Thymus (tissue), 11 donors: ENCODE measurements around the gene ELMO1. TPM values are rescaled to one million over a fixed set of nuclear protein-coding genes. Genes with fewer than 3 reads are reported as not detected.

Experiments
- DNase-seq, 9 donors: peaks; one replicate each; pipeline ENCODE4 v3.0.0-alpha.2; 2013; ENCODE audit warnings: low spot score in 9 of 9, low read depth in 6 of 9, missing footprints in 1 of 9
- H3K27ac ChIP-seq, 2 donors: one replicate each; pipeline ENCODE4 v1.5.1; 2013; ENCODE audit warnings: control low read depth in 1 of 2, low read depth in 1 of 2, low read length in 1 of 2, mild to moderate bottlenecking in 1 of 2, moderate library complexity in 1 of 2
- H3K27me3 ChIP-seq, 2 donors: one replicate each; pipeline ENCODE4 v1.5.1; 2013; ENCODE audit warnings: low read length in 1 of 2; ENCODE audit not compliant: control insufficient read depth in 2 of 2, insufficient read depth in 1 of 2
- H3K36me3 ChIP-seq, 2 donors: one replicate each; pipeline ENCODE4 v1.5.1; 2013; ENCODE audit warnings: low read length in 1 of 2, mild to moderate bottlenecking in 1 of 2, moderate library complexity in 1 of 2; ENCODE audit not compliant: control insufficient read depth in 2 of 2, insufficient read depth in 2 of 2
- H3K4me1 ChIP-seq, 2 donors: one replicate each; pipeline ENCODE4 v1.5.1; 2013; ENCODE audit warnings: low read length in 2 of 2; ENCODE audit not compliant: control insufficient read depth in 2 of 2, insufficient read depth in 2 of 2
- H3K4me3 ChIP-seq, 2 donors: one replicate each; pipeline ENCODE4 v1.5.1; 2013; ENCODE audit warnings: low read length in 2 of 2, control low read depth in 1 of 2, mild to moderate bottlenecking in 1 of 2
- H3K9me3 ChIP-seq, 2 donors: one replicate each; pipeline ENCODE4 v1.5.1; 2013; ENCODE audit warnings: low read length in 1 of 2, mild to moderate bottlenecking in 1 of 2; ENCODE audit not compliant: control insufficient read depth in 2 of 2, insufficient read depth in 1 of 2
- WGBS: extraction: QIAGEN DNeasy Blood & Tissue Kit; methylation state at CpG from one replicate; pipeline ENCODE4 v1.1.7; 2013; 5-methylcytosine and 5-hydroxymethylcytosine counted together
- polyA plus RNA-seq: library from polyadenylated mRNA; stranded (reverse); fragments of 200-250 nt; gene quantifications from one replicate; pipeline ENCODE4 v1.2.3, GENCODE V29; 2013
- total RNA-seq: library from RNA; stranded (reverse); fragments of 120-200 nt; gene quantifications from one replicate; pipeline ENCODE4 v1.2.4, GENCODE V29; 2013
- donor health status: healthy.

The ELMO1 gene
- total and polyA plus RNA-seq, 2 donors = 18.7 to 22.5 TPM

GRCh38 chr7:36937754-36938563 is 510.7 kb downstream of the ELMO1 start:
- Histone ChIP-seq H3K27me3 (no peaks in the 10 kb centered on the region), H3K4me1 (peaks cover 0 to 25% of the 10 kb centered on the region in 2 donors), H3K27ac (peak overlapping the region in 1 of 2 donors; percentile 11), H3K36me3 (no peaks in the 10 kb centered on the region), H3K4me3 (no peak overlapping the region), H3K9me3 (peaks cover 1 to 21% of the 10 kb centered on the region in 2 donors)
- whole genome bisulfite sequencing = 96% methylated on average over 2 of the region's 2 CpGs
- peak; percentile 14 to 82 (median 40) for DNase-seq

- no peaks in the 10 kb centered on the region for H3K36me3 ChIP-seq
- H3K4me3 ChIP-seq = no peak overlapping the region
- peaks cover 0 to 4% of the 10 kb centered on the region in 2 donors for H3K4me1 ChIP-seq
- no peaks in the 10 kb centered on the region for H3K27me3 ChIP-seq
- 99% methylated on average over 1 of the region's 1 CpG for WGBS
- H3K9me3 ChIP-seq = peaks cover 0 to 8% of the 10 kb centered on the region in 2 donors
- H3K27ac ChIP-seq = no peak overlapping the region
- DNase-seq = no peak
These were observed 516.8 kb downstream of the ELMO1 start for GRCh38 chr7:36931892-36932291.

- no peaks in the 10 kb centered on the region for H3K4me1 ChIP-seq
- no peak overlapping the region for H3K27ac ChIP-seq
- WGBS = 98% methylated on average over 4 of the region's 4 CpGs
- H3K27me3 ChIP-seq = no peaks in the 10 kb centered on the region
- no peak for DNase-seq
- no peaks in the 10 kb centered on the region for H3K36me3 ChIP-seq
- H3K9me3 ChIP-seq = no peaks in the 10 kb centered on the region
- H3K4me3 ChIP-seq = no peak overlapping the region
These were observed 518.9 kb downstream of the ELMO1 start for GRCh38 chr7:36929791-36930190.

- no peaks in the 10 kb centered on the region for H3K27me3 ChIP-seq
- H3K27ac ChIP-seq = no peak overlapping the region
- no peak for DNase-seq
- H3K9me3 ChIP-seq = no peaks in the 10 kb centered on the region
- no peak overlapping the region for H3K4me3 ChIP-seq
- 94% methylated on average over 2 of the region's 2 CpGs for WGBS
- H3K36me3 ChIP-seq = no peaks in the 10 kb centered on the region
- H3K4me1 ChIP-seq = no peaks in the 10 kb centered on the region
These were observed 519.9 kb downstream of the ELMO1 start for GRCh38 chr7:36928718-36929117.

- Histone ChIP-seq H3K4me3 (no peak overlapping the region), H3K27me3 (no peaks in the 10 kb centered on the region), H3K9me3 (no peaks in the 10 kb centered on the region), H3K36me3 (no peaks in the 10 kb centered on the region), H3K4me1 (no peaks in the 10 kb centered on the region), H3K27ac (no peak overlapping the region)
- 98% methylated on average over 5 of the region's 5 CpGs for WGBS
- no peak for DNase-seq
These were observed 520.4 kb downstream of the ELMO1 start for GRCh38 chr7:36928311-36928710.

- Histone ChIP-seq H3K4me3 (no peak overlapping the region), H3K4me1 (no peaks in the 10 kb centered on the region), H3K27ac (no peak overlapping the region), H3K27me3 (no peaks in the 10 kb centered on the region), H3K36me3 (no peaks in the 10 kb centered on the region), H3K9me3 (peaks cover 0 to 3% of the 10 kb centered on the region in 2 donors)
- 97% methylated on average over 3 of the region's 3 CpGs for WGBS
- DNase-seq = no peak
These were observed 523.0 kb downstream of the ELMO1 start for GRCh38 chr7:36925691-36926090.

- no peaks in the 10 kb centered on the region for H3K36me3 ChIP-seq
- H3K27ac ChIP-seq = no peak overlapping the region
- 98% methylated on average over 5 of the region's 5 CpGs for WGBS
- H3K27me3 ChIP-seq = no peaks in the 10 kb centered on the region
- H3K9me3 ChIP-seq = peaks cover 0 to 3% of the 10 kb centered on the region in 2 donors
- H3K4me1 ChIP-seq = no peaks in the 10 kb centered on the region
- DNase-seq = no peak
- no peak overlapping the region for H3K4me3 ChIP-seq
These were observed 523.5 kb downstream of the ELMO1 start for GRCh38 chr7:36925207-36925606.

- 95% methylated on average over 3 of the region's 3 CpGs for WGBS
- H3K4me3 ChIP-seq = no peak overlapping the region
These were observed 524.7 kb downstream of the ELMO1 start for GRCh38 chr7:36923943-36924436.

GRCh38 chr7:36923185-36923584 is 525.5 kb downstream of the ELMO1 start:
- H3K27me3 ChIP-seq = no peaks in the 10 kb centered on the region
- no peak for DNase-seq
- no peak overlapping the region for H3K4me3 ChIP-seq
- no peak overlapping the region for H3K27ac ChIP-seq
- no peaks in the 10 kb centered on the region for H3K36me3 ChIP-seq
- H3K9me3 ChIP-seq = peaks cover 0 to 3% of the 10 kb centered on the region in 2 donors
- H3K4me1 ChIP-seq = no peaks in the 10 kb centered on the region

More at GRCh38 chr7:36923943-36924436, 524.7 kb downstream of the ELMO1 start:
- peaks cover 0 to 3% of the 10 kb centered on the region in 2 donors for H3K9me3 ChIP-seq
- H3K27ac ChIP-seq = no peak overlapping the region
- H3K27me3 ChIP-seq = no peaks in the 10 kb centered on the region
- H3K36me3 ChIP-seq = no peaks in the 10 kb centered on the region
- DNase-seq = no peak
- no peaks in the 10 kb centered on the region for H3K4me1 ChIP-seq
